ENCODE results near the gene CTNND2.

CTNND2 gene

GRCh38 chr5:10999714-11000113 is 904.5 kb downstream of the CTNND2 start:
- TF ChIP-seq, protein P1, sequence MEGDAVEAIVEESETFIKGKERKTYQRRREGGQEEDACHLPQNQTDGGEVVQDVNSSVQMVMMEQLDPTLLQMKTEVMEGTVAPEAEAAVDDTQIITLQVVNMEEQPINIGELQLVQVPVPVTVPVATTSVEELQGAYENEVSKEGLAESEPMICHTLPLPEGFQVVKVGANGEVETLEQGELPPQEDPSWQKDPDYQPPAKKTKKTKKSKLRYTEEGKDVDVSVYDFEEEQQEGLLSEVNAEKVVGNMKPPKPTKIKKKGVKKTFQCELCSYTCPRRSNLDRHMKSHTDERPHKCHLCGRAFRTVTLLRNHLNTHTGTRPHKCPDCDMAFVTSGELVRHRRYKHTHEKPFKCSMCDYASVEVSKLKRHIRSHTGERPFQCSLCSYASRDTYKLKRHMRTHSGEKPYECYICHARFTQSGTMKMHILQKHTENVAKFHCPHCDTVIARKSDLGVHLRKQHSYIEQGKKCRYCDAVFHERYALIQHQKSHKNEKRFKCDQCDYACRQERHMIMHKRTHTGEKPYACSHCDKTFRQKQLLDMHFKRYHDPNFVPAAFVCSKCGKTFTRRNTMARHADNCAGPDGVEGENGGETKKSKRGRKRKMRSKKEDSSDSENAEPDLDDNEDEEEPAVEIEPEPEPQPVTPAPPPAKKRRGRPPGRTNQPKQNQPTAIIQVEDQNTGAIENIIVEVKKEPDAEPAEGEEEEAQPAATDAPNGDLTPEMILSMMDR (conservative IDR thresholded peaks at IDR 0.05; ENCODE audit: low read depth, low read length): no peak
- DNase-seq (ENCODE audit: low read depth): no peak
- no peak overlapping the region for H3K4me3 ChIP-seq (ENCODE audit: low read length)

DNA sequence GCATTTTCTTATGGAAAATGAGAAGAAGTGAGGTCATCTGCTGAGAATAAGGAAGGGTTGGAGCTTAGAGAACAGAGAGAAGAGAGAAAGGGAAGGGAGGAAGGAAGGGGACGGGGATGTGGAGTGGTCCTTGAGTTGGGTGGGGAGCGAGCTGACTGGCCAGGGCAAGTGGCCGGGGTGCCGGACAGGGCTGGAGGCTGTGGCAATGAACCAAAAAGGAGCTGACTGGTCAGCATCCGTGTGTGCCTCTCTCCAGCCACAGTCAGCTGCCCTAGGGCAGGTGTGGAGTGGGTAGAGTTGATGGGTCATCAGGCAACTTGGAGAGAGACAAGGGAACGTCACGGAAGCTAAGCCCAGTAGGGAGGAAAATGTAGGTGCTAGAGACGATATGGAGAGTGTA is 908.4 kb downstream of the CTNND2 start:
- no peak overlapping the region for H3K4me3 ChIP-seq (ENCODE audit: low read length)
- TF ChIP-seq, protein P1 (conservative IDR thresholded peaks at IDR 0.05; ENCODE audit: low read depth, low read length): no peak
- DNase-seq (ENCODE audit: low read depth): no peak

DNA sequence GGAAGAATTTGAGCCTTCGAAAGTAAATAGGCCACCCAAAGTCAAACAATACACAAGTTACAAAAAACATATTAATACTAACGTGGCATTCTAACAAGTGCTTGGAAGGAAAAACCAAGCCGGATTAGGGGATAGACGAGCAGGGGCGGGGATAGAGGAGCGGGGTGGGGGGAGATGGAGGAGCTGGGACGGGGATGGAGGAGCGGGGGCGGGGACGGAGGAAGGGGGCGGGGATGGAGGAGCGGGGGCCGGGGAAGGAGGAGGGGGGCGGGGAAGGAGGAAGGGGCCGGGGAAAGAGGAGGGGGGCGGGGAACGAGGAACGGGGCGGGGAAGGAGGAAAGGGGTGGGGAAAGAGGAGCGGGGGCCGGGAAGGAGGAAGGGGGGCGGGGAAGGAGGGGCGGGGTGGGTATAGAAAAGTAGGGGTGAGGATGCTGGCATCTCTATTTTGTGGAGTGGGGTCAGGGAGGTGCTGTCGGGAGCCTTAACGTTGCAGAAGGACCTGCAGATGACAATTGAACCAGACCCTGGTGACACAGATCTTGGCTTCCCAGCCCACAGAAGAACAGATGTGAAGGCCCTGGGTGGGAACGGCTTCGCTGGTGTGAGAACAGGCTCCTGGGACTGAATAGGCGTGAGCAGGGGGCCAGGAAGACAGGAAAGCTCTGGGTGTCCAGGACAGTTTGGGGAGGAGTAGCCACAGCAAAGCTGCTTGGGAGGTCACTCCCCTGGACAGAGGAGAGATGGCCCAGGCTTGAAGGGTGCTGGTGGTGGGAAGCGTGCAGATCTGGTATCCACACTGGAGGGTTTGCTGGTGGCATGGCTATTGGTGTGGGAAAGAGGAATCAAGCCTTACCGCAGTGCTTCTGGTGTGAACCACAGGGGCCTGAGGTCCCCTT is 909.9 kb downstream of the CTNND2 start:
- no peak for DNase-seq (ENCODE audit: low read depth)
- H3K4me3 ChIP-seq (ENCODE audit: low read length): no peak overlapping the region
- TF ChIP-seq, protein P1 (conservative IDR thresholded peaks at IDR 0.05; ENCODE audit: low read depth, low read length): no peak

- no peak for DNase-seq (ENCODE audit: low read depth)
- no peak overlapping the region for H3K4me3 ChIP-seq (ENCODE audit: low read length)
- TF ChIP-seq, protein P1 (conservative IDR thresholded peaks at IDR 0.05; ENCODE audit: low read depth, low read length): no peak
Observed at GRCh38 chr5:10990634-10991033, 913.6 kb downstream of the CTNND2 start.

- no peak overlapping the region for H3K4me3 ChIP-seq (ENCODE audit: low read length)
- DNase-seq (ENCODE audit: low read depth): no peak
- TF ChIP-seq, protein P1 (conservative IDR thresholded peaks at IDR 0.05; ENCODE audit: low read depth, low read length): no peak
Observed at GRCh38 chr5:10989577-10990263, 914.5 kb downstream of the CTNND2 start.

DNA sequence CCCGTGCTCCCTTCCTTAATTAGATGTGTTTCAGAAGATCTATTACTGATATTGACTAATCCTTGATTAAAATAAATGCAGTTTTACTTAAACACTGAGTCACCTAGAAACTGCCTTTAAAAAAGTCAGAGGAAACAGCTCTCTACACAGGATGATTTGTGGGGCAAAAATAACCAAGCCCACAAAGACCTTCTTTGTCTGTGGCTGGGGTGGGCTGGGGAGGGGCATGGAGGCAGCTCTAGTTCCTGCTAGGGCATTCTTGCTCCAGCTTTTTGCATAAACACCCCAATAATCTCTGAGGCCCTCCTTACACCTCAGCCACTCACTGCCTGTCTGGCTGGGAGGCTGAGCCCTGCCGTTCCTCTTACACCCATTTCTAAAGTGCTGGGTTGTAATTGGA is 915.6 kb downstream of the CTNND2 start:
- no peak overlapping the region for H3K4me3 ChIP-seq (ENCODE audit: low read length)
- TF ChIP-seq, protein P1 (conservative IDR thresholded peaks at IDR 0.05; ENCODE audit: low read depth, low read length): no peak
- DNase-seq (ENCODE audit: low read depth): no peak

Measured in retinal pigment epithelial cell (primary cell).